NCI-H2081 treated with DMSO at 0.1 percent for 48 hours (cell line): Measurements from ENCODE around the gene CLMN.
"Not testable (repeated sequence)": the region's sequence is repeated elsewhere in the genome, so short reads cannot be mapped to it uniquely, and the experiment has no call there.

ENCODE experiments used
- DNase-seq: peaks from one replicate; lab custom pipeline; 2025; lab: John Stamatoyannopoulos, UW

CLMN gene

DNA sequence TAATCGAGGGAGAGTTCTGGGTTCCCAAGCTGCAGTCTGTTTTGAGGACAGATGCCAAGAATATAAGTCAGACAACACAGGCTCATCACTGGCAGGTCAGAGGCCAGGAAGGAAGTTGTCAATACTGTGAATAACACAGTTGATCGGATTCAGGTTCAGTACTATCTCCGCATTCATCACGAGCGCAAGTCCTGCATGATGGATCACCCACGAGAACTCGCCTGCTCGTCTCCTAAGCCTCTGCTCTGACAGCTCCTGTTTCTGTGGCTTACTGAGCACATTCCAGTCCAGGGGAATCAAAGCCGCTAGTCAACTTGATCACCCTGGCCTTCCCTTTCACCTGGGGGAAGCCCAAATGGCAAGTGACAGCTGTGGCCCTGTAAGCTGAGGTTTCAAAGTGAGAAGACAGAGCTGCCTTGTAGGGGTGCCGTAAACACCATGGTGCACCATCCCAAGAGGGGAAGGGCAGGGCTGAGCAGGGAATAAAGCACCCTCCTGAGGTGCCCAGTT is 102.3 kb downstream of the CLMN start:
- no peak for DNase-seq

DNA sequence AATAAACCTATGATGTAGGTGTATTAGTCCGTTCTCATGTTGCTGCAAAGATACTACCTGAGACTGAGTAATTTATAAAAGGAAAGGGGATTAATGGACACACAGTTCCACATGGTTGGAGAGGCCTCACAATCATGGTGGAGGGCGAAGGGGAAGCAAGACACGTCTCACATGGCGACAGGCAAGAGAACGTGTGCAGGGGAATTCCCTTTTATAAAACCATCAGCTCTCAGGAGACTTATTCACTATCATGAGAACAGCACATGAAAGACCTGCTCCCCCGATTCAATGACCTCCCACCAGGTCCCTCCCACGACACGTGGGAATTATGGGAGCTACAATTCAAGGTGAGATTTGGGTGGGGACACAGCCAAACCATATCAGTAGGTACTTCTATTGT is 103.7 kb downstream of the CLMN start:
- no peak for DNase-seq

DNA sequence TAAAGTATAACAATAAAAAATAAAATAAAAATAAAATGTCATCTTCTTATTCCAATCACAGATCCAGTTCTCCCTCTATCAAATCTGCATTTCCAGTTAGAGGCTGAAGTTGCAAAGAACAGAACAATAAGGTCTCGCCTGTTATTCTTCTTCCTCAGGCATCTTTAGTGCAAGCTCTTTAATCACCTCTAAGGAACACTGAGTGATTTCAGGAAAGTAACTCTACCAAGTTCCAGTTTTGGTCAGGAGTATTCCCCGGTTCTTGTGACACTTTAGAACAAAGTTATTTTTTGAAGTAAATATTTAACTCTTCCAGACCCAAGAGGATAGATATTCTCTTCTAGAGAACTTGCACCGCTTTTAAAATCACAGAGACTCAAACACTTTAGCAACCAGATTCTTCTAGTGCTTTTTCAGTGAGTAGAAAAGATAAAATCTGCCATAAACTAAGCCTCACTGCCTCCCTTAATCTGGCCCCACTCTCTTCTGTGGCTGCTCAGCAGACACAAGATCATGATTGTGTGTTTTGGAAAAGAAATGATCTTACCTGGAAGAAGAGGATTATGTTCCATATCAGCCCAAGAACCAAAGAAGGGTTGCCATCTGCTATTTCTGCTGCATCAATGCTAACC is 104.5 kb downstream of the CLMN start:
- no peak for DNase-seq

DNA sequence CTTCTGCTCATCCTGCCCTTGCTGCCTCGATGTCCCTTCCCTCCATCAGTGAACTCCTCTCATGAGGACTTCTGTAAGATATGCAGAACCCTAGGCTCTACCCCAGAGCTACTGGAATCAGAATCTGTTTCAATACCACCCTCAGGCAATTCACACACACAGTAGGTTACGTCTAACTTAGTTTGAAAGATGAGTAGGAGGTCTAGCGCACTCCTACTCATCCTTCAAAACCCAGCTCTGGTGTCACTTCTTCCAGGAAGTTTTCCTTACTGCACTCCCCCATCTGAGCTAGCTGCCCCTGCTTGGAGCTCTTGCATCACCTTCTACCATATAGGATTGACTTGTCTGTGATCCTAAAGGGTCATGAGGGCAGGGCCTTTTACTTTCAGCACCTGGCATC is 105.9 kb downstream of the CLMN start:
- DNase-seq = no peak

DNA sequence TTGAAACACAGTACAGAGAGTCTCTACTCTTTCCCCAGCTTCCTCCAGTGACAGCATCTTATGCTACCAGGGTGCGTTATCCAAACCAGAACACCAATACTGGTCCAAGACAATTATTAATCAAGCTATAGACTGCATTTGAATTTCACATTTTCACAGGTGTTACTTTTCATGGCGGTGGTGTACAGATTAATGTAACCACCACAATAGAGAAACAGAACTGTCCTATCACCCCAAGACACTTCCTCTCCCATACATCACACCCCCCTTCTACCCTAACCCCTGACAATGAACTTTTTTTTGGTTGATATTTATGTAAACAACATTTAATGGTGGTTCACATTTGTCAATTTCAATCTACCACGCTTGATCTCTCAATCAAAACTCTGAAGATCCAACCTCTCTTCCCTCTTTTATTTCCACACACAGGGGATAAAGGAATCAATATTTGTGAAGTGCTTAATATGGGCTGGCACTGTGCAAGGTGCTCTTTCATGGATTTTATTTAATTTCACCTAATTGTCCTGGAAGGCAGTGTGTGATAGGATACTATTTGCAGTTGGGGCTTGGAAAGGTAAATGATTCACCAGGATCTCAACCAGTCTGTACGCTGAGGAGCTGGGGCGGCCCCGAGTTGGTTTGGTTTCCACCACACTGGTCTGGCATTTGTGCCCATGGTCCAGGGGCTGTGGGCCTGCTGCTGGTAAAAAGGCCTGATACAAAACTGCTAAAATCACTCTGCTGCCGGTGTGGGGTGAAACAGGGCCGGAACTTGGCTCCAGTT is 107.8 kb downstream of the CLMN start:
- no peak for DNase-seq

DNA sequence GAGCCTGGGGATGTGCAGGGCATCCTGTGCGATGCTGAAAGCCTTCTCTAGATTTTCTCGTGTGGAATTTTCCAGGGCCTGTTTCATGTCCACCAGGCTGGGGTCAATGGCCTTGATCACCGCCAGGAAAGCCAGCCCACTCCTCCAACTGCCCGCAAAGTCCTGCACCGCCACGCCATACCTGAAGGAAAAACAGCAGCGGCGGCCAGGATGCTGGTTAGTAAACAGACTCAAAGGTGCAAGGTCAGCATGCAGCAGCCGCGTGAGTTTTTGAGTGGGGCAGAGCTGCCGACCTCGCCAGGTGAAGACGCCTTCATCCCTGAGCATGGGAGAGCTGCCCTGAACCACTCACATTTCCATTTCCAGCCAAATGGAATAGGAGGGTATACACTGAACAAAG is 109.0 kb downstream of the CLMN start:
- no peak for DNase-seq

DNA sequence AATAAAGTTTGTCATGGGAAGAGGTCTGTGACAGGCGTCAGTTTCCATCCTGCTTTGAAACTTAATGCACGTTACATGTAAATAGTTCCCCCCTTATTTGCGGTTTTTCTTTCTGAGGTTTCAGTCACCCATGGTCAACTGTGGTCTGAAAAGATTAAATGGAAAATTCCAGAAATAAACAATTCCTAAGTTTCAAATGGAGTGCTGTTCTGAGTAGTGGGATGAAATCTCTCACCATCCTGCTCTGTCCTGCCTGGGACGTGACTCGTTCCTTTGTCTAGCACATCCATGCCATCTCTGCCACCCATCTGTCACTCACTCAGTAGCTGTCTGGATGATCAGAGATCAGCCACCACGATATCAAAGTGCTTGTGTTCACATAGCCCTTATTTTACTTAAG is 111.1 kb downstream of the CLMN start:
- no peak for DNase-seq

DNA sequence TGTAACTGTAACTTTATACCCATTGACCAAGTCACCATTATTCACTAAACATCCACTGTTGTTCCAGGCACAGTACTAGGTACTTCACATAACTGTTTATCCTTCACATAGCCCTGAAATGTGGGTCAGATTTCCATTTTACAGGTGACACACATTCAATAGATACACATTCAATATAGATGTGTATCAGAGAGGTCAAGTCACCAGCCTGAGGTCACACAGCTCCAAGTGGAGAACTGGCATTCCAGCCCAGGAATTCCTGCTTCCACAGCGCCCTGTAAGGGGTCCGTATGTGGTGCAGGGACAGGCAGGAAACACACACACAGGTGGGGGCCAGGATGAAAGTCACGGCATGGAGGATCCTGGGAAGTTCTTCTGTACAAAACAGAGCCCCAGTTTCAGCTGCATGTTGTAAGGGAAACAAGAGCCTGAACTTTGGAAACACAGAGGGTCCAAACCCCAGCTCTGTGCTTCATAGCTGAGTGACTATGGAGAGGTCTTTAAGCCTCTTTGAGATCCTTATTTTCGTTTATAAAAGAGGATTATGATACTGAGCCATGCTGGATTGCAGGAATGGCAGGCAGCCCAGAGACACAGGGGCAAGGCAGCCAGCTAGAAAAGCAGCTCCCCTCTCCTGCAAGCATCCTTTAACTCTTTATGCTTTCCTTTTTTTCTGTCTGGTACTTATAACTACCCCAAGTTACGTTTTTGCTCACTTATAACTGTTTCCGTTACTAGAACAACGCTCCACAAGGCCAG is 112.1 kb downstream of the CLMN start:
- DNase-seq = no peak

DNA sequence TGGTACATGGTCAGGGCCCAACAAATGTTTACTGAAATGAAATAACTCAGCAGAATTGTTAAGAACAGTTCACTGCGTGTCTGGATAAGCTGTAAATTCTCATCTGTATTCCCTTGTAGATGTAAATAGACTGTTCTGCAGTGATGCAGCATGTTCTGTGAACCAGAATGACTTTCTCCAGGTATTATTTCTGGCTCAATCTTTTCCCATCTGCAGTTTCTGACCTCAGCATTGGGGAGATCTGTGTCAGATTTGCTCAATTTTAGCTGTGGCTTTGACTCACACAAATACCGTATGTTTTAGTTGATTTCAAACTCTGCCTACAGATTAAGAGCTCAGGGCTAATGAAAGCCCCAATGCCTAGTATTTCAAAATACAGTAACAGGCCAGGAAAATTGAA is 113.2 kb downstream of the CLMN start:
- DNase-seq = no peak

DNA sequence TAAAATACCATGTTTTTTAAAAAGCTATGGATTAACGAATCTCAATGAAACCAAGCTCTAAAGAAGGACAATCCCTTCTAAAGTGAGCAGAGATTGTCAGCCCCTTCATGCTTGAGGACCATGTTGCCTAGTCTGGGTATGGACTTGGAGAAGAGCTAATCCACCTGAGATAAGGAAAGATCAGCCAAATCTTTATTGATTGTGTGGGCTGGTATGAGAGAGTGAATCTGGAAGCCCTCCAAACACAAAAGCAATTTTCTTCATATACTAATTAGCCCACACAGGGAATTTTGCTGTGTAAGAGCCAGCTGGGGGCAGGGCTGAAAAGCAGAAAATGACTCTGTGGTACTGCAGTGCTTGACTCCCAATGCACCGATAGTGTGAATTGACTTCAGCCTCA is 115.0 kb downstream of the CLMN start:
- no peak for DNase-seq

DNA sequence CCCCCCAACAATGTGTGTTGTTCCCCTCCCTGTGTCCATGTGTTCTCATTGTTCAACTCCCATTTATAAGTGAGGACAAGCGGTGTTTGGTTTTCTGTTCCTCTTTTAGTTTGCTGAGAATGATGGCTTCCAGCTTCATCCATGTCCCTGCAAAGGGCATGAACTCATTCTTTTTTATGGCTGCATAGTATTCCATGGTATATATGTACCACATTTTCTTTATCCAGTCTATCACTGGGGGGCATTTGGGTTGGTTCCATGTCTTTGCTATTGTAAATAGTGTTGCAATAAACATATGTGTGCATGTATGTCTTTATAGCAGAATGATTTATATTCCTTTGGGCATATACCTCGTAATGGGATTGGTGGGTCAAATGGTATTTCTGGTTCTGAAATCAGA is 118.0 kb downstream of the CLMN start:
- not testable (repeated sequence) for DNase-seq

DNA sequence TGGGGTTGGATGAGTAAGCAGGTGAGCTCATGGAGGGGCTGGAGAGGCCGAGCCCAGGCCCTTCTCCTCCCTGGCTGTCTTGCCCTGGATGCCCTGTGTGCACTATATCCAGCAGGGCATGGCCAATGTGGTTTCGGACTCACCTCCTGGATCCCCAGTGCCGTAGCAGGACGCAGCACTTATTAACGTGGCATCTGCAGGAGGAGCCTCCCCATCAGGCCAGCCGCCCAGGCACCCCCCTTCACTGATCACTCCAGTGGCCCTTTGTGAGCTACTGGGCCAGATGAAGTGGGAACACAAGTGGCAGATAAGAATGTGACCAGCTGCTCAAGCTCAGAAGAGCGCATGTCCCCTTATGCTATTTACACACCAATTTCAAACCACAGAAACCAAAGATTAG is 119.3 kb downstream of the CLMN start:
- no peak for DNase-seq

DNA sequence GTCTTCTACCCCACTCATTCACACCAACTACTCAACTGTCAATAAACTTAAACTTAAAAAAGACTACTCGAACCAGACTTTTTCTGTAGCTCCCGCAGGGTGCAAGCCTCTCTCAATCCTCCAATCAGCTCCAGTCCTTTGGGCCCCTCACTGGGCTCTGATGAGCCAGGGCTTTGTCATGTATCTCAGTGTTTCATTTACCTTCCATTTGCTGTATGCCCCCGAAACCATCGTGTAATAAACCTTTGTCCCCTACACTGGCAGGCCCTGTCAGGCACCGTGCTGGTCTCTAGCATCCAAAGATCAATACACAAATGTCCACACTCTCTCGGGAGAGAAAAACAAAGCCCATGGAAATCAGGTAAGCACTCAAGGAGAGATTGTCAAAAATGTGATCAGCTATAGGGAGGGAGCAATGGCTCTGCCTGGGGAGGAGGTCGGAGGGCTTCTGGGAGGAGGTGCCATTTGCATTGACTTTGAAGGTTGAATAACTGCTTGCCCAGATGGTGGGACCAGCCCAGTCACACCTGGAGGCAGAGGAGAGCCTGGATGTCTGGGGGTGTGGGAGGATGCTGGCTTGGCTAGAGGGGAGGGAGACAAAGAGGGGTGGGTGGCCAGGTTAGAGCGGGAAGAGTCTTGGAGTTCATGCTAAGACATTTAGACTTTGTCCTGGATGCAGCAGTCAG is 120.3 kb downstream of the CLMN start:
- DNase-seq = no peak

DNA sequence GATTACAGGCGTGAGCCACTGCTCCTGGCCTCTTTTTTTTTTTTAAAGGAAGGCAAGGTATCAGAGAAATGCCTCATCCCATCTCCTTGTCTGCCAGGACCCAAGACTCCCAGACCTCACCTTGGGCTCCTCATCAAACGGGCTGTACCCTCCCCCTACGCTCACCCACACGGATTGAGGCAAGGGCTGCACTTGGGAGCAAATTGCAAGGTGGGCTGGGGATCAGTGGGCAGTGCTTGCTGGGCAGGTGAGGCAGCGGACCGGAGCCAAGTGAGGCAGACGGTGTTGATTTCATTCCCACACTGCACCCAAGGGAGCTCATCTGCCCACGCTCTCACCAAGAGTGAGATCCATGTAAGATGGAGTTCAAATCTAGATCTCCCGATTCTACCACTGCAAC is 121.4 kb downstream of the CLMN start:
- no peak for DNase-seq

DNA sequence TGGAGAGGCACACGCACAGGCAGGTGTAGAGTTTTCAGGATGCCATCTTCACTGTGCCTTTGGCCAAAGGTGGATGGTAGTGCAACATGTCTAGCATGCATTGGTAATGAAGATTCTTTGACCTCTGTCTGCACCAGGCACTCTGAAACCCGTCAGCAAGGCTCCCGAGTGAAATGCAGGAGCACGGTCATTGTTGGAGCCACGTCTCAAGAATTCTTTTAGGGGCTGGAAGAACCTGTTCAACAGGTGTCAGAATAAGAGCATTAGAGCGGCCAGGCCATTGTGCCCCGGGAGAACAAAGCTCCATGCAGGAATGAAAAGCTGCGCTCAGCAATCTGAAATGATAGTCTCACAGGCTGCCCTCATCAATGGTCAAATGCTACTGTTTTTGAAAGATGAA is 122.2 kb downstream of the CLMN start:
- no peak for DNase-seq

DNA sequence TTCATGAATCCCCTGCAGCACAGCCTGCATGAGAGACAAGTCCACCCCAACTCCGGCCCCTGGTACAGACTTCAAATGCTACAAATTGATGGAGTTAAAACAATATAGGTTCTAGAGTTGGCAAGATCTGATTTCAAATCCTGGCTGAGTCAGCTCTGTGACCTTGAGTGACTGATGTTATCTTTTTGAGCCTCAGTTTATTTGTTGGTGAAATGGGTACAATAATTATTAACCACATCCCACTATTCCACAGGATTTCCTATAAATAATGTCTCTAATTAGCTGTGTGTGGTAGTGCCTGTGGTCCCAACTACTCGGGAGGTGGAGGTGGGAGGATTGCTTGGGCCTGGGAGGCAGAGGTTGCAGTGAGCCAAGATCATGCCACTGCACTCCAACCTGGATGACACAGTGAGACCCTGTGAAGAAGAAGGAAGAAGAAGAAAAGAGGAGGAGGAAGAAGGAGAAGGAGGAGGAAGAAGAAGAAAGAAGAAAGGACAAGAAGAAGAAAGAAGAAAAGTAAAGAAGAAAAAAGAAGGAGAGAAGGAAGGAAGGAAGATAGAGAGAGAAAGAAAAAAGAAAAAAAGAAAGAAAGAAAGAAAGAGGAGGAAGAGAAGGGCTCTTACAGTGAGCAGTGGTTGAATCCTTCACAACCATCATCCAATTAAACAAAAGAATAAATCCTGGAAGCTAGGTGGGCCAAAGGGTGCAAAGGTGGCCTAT is 122.7 kb downstream of the CLMN start:
- no peak for DNase-seq

DNA sequence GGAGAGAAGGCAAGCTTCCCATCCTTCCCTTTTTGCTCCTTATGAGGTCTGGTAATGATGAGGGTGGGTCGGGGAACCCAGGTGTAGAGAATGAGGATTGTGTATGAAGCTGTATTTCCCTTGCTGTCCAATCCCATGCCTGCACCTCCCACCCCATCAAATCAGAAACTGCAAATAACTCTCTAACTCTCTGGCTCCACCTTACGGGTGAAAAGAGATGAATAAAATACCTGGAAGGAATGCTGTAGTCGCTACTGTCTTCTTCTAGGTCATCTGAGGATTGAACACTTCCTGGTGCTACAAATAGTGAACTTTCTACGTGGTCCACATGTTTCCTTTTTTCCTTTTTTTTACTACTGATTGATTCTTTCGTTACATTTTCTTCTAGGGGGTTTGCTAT is 123.4 kb downstream of the CLMN start:
- no peak for DNase-seq

DNA sequence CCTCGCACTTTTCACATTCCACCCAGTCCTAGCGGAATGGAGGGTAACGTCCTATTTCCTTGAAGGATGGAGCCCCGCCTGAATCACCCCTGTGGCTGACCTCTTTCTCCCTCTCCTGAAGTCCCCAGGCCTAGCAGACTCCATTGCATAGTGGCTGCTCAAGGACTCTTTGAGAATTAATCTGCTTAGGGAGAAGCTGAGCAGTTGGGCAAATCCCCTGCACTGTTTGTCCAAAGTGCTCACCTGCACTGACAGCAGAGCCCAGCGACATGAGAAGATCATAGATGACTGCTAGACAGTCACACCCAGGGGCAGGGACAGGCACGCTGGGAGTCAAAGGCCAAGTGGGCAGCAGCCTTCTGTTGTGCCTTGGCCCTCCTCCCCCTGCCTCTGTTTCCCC is 124.7 kb downstream of the CLMN start:
- no peak for DNase-seq

DNA sequence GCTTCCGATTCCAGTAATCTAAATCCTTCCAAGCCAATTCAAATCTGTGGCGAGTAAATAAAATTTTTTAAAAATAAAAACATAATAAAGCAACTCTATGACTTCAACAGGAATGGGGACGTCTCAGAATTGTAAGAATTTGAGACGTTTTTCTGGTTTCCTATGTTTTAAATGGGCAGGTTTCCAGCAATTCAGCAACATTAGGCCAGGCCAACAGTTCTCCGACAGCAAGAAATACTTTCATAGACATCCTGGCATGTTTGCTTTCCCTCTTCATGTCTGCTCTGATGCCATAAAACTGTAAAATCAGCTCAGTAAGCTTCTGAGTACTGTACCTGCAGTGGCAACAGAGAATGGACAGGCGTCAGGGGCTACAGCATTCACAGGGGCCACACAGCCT is 126.6 kb downstream of the CLMN start:
- no peak for DNase-seq

DNA sequence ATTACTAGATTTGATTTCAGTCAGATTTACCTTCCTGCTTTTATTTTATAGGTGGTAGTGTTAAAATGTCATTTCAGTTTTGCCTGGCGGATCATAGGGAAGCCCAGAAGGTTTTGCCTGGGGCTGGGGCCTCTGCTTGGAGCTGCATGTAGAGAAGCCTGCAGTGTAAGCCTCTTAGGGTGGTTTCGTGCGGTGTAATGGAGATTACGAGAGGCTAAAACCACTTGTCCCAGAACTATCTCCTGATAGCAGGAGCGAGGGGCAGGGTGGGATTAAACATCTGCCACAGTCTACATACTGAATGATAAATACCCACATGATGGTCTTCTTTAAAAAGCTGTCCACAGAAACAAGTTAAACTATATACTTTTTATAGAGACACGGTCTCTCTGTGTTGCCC is 127.4 kb downstream of the CLMN start:
- no peak for DNase-seq

DNA sequence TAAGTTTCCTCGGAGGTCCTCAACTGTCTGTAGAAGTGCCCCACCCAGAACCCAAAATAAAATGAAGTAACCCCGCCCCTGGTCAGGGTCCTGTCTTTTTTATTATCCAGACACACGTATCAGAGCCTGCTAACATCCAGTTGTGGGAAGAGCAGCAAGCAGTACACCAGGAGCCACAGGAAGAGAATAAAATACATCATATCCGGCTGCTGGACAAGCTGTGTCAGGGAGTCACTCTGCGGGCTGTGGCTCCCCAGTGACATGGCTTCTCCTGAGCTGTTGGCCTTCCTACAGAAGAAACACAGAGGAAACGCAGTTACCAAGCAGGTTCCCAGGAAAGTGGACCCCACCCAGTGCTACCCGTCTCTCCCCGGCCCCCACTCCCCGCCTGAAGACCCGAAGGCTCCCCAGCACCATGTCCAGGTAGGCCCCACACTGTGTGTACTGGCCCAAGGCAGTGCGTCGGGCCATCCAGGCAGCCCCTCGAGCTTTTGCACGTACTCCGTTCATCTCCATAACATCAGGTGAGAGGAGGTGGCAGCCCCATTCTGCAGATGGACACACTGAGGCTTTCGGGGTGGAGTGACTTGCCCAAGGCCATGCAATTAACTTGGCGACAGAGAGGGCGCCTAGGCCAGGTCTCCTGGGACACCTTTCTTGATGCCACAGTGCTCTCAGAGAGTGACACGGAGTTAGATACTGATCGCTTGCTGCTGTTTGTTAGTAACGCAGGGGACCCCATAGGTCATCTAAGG is 128.1 kb downstream of the CLMN start:
- no peak for DNase-seq
